Fibroblast of villous mesenchyme (primary cell): ENCODE measurements around the gene ELP2. TPM values are rescaled to one million over a fixed set of nuclear protein-coding genes. Genes with fewer than 3 reads are reported as not detected.
"Not testable (repeated sequence)": the region's sequence is repeated elsewhere in the genome, so short reads cannot be mapped to it uniquely, and the experiment has no call there.

Source experiments
- DNase-seq: peaks from one replicate; pipeline ENCODE4 v3.0.0-alpha.2; 2010; ENCODE audit warnings: low read depth
- H3K4me3 ChIP-seq: 2 replicates; pipeline ENCODE4 v1.5.1; 2011; ENCODE audit warnings: low read depth, mild to moderate bottlenecking, low read length
- total RNA-seq: library from RNA; depleted of rRNA; stranded (reverse); fragments of >200 nt; gene quantifications from 2 replicates; pipeline ENCODE4 v1.2.3, GENCODE V29; 2012
- TF ChIP-seq, protein P1 (sequence below): IDR thresholded peaks from 2 replicates; pipeline ENCODE4 v1.5.1; 2012; ENCODE audit warnings: low read depth, mild to moderate bottlenecking, low read length; ENCODE audit not compliant: insufficient read depth

ELP2 gene
- total RNA-seq, 1 donor, result 104 TPM

DNA sequence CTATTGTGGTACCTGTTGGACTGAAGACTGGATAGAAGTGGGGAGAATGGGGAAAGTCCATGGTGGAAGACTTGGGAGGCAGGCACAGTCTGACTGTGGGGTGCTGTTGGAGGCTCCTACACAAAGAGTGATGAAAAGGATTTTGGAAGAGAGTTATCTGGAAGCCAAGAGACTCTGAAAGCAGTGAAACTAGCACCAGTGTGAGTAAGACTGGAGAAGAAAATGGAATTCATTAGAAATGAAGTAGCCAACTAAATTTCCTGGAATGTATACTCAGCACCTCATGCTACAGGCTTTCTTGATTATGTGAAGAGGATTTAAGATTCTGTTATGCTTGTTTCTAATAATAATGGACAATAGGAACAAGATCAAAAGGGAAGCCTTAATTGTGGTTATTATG, 27.7 kb downstream of the ELP2 start:
- TF ChIP-seq, protein P1, sequence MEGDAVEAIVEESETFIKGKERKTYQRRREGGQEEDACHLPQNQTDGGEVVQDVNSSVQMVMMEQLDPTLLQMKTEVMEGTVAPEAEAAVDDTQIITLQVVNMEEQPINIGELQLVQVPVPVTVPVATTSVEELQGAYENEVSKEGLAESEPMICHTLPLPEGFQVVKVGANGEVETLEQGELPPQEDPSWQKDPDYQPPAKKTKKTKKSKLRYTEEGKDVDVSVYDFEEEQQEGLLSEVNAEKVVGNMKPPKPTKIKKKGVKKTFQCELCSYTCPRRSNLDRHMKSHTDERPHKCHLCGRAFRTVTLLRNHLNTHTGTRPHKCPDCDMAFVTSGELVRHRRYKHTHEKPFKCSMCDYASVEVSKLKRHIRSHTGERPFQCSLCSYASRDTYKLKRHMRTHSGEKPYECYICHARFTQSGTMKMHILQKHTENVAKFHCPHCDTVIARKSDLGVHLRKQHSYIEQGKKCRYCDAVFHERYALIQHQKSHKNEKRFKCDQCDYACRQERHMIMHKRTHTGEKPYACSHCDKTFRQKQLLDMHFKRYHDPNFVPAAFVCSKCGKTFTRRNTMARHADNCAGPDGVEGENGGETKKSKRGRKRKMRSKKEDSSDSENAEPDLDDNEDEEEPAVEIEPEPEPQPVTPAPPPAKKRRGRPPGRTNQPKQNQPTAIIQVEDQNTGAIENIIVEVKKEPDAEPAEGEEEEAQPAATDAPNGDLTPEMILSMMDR, result no peak

DNA sequence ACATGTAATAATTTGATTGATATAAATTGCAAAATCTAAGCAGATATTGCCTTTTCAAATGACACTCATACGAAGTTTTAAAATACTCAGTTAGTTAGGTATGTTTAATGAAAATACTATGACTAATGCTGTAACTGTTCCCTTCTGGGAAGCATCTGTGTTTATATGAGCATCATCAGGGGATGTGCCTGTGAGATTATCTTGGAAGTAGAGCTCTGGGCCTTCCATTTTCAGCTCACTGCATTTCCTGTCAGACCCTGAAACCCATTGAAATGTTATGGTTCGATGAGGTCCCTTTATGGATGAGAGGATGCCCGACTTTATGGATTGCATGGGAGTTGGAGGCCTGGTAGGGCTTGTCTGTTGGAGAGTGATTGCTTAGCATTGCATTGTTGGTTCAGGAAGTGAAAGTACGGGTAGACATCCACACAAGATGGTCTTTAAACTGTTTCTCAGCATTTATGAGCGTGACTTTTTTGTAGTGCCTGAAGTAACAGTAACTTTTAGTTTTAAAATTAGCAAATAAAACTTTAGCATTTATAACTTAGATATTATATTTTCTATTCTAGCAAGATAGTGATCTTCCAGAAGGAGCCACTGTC, 28.7 kb downstream of the ELP2 start:
- no peak overlapping the region for H3K4me3 ChIP-seq
- TF ChIP-seq, protein P1, result no peak
- peak; percentile 89 for DNase-seq

More for the DNA sequence above, 27.7 kb downstream of the ELP2 start:
- no peak for DNase-seq
- no peak overlapping the region for H3K4me3 ChIP-seq

GRCh38 chr18:36160959-36161371, 31.3 kb downstream of the ELP2 start:
- TF ChIP-seq, protein P1, result no peak
- H3K4me3 ChIP-seq, result no peak overlapping the region
- DNase-seq, result no peak

DNA sequence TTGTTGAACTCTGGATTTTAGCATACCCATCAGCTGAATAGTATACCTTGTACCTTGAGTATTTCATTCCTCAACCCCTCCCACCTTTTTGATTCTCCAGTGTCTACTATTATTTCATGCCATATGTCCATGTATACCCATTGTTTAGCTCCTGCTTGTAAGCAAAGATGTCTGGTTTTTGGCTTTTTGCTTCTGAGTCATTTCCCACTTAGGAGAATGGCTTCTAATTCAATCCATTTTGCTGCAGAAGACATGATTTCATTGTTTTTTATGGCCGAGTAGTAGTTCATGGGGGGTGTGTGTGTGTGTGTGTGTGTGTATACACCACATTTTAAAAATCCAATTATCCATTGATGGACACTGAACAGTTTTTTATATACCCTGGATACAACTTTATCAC, 33.3 kb downstream of the ELP2 start:
- DNase-seq, result no peak
- H3K4me3 ChIP-seq, result no peak overlapping the region
- TF ChIP-seq, protein P1, result no peak

DNA sequence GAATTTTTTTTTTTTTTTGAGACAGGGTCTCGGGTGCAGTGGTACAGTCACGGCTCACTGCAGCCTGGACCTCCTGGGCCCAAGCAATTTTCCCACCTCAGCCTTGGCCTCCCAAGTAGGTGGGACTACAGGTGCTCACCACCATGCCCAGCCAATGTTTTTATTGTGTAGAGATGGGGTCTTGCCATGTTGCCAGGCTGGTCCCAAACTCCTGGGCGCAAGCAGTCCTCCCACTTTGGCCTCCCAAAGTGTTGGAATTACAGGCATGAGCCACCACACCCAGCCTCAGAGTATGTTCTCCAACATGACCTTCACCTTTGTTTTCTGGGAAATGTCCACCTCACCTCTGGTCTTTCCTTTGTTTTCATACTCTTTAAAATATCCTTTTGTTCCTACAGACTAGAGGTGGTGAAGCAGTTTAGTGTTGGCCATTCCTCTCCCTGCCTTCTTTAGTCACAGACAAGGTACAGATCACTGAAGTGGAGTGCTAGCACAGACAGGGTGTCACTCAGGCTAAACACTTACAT, 38.1 kb downstream of the ELP2 start:
- TF ChIP-seq, protein P1, result no peak
- H3K4me3 ChIP-seq, result no peak overlapping the region
- DNase-seq, result no peak

- DNase-seq, result not testable (repeated sequence)
These were observed 38.6 kb downstream of the ELP2 start for GRCh38 chr18:36168296-36168695.

GRCh38 chr18:36169938-36170337, 40.2 kb downstream of the ELP2 start:
- TF ChIP-seq, protein P1, result no peak
- DNase-seq, result no peak
- no peak overlapping the region for H3K4me3 ChIP-seq

More at GRCh38 chr18:36168296-36168695, 38.6 kb downstream of the ELP2 start:
- not testable (repeated sequence) for H3K4me3 ChIP-seq
